GM10248 (cell line): ENCODE results near the gene PRAC1.

Source experiments
- CTCF ChIA-PET: fragments of 300-600 bp; sonication (Branson Sonifier 250); formaldehyde crosslinking; extraction: SDS; loops from one replicate; lab custom pipeline; 2021; ENCODE audit warnings: antibody characterized with exemption; lab: Yijun Ruan, JAX
- POLR2A ChIA-PET: fragments of 350-650 bp; sonication (Branson Sonifier 250); formaldehyde crosslinking; extraction: SDS; loops from one replicate; lab custom pipeline; 2020; ENCODE audit warnings: antibody characterized with exemption; lab: Yijun Ruan, JAX
- DNase-seq: peaks from one replicate; pipeline ENCODE4 v3.0.0; 2012; ENCODE audit errors: extremely low spot score
- TF ChIP-seq, protein P1 (sequence below): IDR thresholded peaks from 2 replicates; pipeline ENCODE4 v1.5.1; 2012; ENCODE audit warnings: mild to moderate bottlenecking, low read depth; ENCODE audit errors: extremely low read depth, missing control alignments, control extremely low read depth

PRAC1 gene

DNA sequence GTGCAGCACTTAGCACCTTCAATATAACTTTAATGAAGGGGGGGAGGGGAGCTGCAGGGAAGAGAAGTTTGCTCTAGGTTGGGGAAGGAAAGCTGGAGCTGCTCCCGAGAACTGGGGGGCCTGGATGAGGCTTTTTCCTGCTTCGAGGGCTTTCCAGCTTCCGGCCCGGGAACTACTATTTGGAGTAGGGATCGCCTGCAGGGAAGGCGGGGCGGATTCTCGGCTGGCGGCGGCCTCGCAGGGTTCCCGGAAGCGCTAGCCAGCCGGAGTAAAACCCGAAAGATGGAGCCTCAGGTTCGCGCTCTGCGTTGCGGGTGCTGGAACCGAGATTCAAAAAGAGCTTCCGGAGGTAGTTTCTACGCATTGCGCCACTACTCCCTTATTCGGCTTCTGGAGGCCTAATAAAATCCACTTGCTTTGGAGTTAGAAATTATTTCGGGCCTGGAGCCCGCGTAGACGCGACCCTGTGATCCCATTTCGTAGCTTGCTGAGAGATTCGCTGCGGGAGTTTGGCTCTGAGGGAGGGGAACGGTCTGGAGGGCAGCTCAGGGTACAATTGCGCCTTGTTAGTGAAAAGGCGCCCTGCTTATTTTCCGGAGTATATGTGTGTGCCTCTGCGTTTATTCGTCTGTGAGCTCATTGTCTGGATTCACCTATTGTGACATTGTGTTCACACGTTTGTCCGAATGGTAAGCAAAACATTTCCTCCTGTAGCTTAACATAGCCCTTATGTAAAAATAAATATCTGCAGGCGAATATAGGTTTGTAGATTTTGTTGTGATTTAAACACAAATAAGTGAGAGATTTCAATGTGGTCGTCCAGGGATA is 1.3 kb upstream of the PRAC1 start:
- TF ChIP-seq, protein P1, sequence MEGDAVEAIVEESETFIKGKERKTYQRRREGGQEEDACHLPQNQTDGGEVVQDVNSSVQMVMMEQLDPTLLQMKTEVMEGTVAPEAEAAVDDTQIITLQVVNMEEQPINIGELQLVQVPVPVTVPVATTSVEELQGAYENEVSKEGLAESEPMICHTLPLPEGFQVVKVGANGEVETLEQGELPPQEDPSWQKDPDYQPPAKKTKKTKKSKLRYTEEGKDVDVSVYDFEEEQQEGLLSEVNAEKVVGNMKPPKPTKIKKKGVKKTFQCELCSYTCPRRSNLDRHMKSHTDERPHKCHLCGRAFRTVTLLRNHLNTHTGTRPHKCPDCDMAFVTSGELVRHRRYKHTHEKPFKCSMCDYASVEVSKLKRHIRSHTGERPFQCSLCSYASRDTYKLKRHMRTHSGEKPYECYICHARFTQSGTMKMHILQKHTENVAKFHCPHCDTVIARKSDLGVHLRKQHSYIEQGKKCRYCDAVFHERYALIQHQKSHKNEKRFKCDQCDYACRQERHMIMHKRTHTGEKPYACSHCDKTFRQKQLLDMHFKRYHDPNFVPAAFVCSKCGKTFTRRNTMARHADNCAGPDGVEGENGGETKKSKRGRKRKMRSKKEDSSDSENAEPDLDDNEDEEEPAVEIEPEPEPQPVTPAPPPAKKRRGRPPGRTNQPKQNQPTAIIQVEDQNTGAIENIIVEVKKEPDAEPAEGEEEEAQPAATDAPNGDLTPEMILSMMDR = no peak
- ChIA-PET POLR2A (no interaction called here), CTCF (interaction anchor here (0.6 to 15.4 kb wide), 40 partner anchors 9 to 832 kb away, joined by 3 to 166 read pairs (median 5); partner anchors contain the start of gene ATP5MC1)
- DNase-seq = no peak

DNA sequence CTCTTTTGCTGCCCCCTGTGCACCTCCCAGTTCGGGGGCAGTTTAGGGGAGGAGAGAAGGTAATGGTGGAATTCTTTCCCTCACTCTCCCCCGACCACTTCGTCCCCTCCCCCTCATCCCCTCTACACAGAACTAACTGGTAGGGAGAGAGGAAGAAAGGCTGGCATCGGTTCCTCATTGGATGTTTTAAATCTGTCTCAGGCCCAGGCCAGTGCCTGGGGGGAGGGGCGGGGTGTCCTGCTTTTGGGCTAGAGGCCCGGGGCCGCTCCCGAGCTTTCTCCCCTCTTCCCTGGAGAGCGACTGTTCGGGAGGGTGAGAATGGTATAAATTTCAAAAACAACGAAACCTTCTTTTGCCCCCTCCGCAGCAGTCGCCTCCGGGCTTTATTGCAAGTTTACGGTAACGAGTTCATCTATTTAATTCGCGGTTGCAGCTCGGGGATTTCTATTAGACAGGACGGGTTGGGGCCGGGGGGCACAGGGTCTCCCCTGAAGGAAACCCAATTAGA is 651 bp upstream of the PRAC1 start, which contains the start of gene PRAC2:
PRAC2 (plus strand) TSS at position 271 of the 508 bp plus-strand sequence. CDS start 1,226 bp downstream, outside the sequence.
- DNase-seq = no peak
- TF ChIP-seq, protein P1 = no peak
- CTCF ChIA-PET = interaction anchor here (1.0 to 15.4 kb wide), 19 partner anchors 12 to 833 kb away, joined by 3 to 166 read pairs (median 11); no protein-coding TSS in a partner anchor
- POLR2A ChIA-PET = no interaction called here

DNA sequence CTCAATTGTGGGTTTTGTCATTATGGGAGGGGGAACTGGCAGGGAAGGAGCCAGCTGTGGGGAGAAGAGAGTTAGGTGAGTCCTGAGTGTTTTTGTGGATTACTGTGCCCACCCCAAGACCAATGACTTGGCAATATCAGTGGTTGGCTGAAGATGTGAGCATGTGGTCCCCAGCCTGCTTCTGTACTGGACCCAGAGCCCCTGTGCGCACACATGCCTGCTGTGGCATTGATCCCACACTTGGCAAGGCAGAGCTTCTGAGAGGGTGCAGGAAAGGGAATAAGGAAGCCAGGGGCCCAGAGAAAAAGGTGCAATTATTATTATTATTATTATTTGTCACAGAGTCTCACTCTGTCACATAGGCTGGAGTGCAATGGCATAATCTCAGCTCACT is 1.3 kb downstream of the PRAC1 start:
- TF ChIP-seq, protein P1 = no peak
- DNase-seq = no peak
- POLR2A ChIA-PET = no interaction called here
- CTCF ChIA-PET = interaction anchor here (0.8 to 15.4 kb wide), 3 partner anchors 68 to 310 kb away, joined by 3 to 166 read pairs (median 3); no protein-coding TSS in a partner anchor

DNA sequence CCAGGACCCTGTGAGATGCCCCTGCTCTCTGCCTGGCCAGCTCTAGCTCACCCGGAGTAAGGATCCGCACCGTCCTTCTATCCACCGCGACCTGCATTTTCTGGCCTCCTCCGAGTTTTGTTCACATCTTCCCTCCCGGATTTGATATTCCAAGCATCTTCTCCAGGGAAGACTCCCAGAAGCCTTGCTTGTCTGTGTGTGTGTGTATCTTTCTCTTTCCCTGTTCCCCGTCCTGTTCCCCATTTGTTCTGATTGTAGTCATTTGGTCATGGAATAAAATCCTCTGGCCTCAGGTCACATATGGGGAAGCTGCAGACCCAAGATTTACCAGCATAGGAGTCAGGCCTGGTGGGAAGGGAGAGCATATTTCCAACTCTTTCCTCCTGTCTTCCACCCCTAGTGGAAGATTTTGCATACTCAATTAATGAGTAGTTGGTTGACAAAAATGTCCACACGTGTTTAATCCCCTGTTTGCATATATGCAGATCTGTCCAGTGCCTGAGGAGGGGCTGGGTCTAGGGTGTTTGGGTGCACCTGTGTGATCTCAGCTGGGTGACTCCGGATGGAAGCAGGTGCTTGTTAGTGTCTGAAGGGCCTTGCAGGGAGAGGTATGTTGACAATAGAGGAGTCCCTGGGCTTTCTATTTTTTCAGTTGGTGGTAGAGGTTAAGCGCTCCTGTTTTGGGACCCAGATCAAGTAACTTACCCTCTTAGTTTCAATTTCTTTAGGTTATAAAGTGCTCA is 1.9 kb downstream of the PRAC1 start:
- POLR2A ChIA-PET = no interaction called here
- TF ChIP-seq, protein P1 = no peak
- no peak for DNase-seq
- CTCF ChIA-PET = interaction anchor here (1.1 to 15.4 kb wide), 4 partner anchors 23 to 312 kb away, joined by 3 to 166 read pairs (median 8); no protein-coding TSS in a partner anchor

DNA sequence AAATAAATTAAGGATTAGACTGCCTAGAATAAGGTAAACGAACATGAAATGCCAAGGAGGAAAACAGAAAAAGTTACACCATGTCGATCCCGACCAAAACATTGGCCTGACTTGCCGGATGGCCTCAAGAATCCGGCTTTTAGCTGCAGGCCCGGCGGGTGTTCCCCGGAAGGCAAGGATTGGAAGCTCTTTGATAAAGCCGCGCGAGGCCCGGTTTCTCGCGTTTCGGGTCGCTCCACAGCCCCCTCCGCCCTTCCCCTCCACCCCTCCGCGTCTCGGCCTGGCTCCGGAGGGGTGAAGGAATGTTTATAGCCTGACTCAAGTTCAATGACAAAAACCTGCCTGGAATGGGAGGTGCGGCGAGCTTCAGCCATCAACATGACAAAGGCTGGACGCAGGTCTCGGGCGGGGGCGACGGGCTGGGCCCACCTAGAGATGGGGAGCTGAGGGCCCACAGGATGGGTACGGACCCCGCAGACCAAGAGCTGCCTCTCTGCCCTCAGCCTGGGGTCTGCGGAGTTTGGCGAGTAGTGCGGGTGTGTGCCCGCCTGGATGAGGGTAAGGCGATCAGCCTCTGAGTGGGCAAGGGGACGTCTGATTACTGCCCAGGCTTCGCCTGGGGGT is 2.6 kb downstream of the PRAC1 start:
- TF ChIP-seq, protein P1 = no peak
- peak; percentile 35 for DNase-seq
- CTCF ChIA-PET = interaction anchor here (1.1 to 15.4 kb wide), 5 partner anchors 12 to 313 kb away, joined by 3 to 166 read pairs (median 6); no protein-coding TSS in a partner anchor
- POLR2A ChIA-PET = no interaction called here
